Mesothelial cell of epicardium (in vitro differentiated cells): ENCODE results near the gene WDR7. TPM values are rescaled to one million over a fixed set of nuclear protein-coding genes. Genes with fewer than 3 reads are reported as not detected.

Source experiments
- DNase-seq, 2 experiments: peaks; one replicate each; pipeline ENCODE4 v3.0.0; 2021; ENCODE audit warnings: low spot score in 2 of 2; ENCODE audit not compliant: unreplicated experiment in 2 of 2
- H3K27ac Mint-ChIP-seq: 2 replicates; pipeline ENCODE4 v1.8.0; 2021; ENCODE audit warnings: mixed read lengths
- H3K27me3 Mint-ChIP-seq: 2 replicates; pipeline ENCODE4 v1.8.0; 2021; ENCODE audit warnings: low read depth, mixed read lengths
- H3K36me3 Mint-ChIP-seq: 2 replicates; pipeline ENCODE4 v1.8.0; 2021; ENCODE audit warnings: mixed read lengths
- H3K4me1 Mint-ChIP-seq: 2 replicates; pipeline ENCODE4 v1.8.0; 2021; ENCODE audit warnings: mixed read lengths
- H3K4me3 Mint-ChIP-seq: 2 replicates; pipeline ENCODE4 v1.8.0; 2021; ENCODE audit warnings: mild to moderate bottlenecking, moderate library complexity, mixed read lengths
- H3K9me3 Mint-ChIP-seq: 2 replicates; pipeline ENCODE4 v1.8.0; 2021; ENCODE audit warnings: mixed read lengths
- CTCF ChIP-seq: fragments of 200-600 bp; sonication (generic); IDR thresholded peaks from one replicate; pipeline ENCODE4 v1.5.0; 2021; ENCODE audit warnings: antibody characterized with exemption; ENCODE audit not compliant: unreplicated experiment
- total RNA-seq: library from RNA; stranded (reverse); gene quantifications from 3 replicates; pipeline ENCODE4 v1.2.1, GENCODE V29; 2021

Gene WDR7
- total RNA-seq, 1 donor from 2014 or later = 28.0 TPM

- Mint-ChIP-seq H3K27ac (no peak overlapping the region), H3K36me3 (peaks cover 24% of the 10 kb centered on the region), H3K4me3 (no peak overlapping the region), H3K9me3 (peaks cover 14% of the 10 kb centered on the region), H3K27me3 (no peaks in the 10 kb centered on the region), H3K4me1 (no peaks in the 10 kb centered on the region)
- TF ChIP-seq CTCF = no peak
- no peak for DNase-seq
These were observed 71.4 kb downstream of the WDR7 start for GRCh38 chr18:56722518-56722917.

GRCh38 chr18:56723068-56723467 is 71.9 kb downstream of the WDR7 start:
- TF ChIP-seq CTCF = no peak
- peaks cover 27% of the 10 kb centered on the region for H3K36me3 Mint-ChIP-seq
- H3K4me1 Mint-ChIP-seq = no peaks in the 10 kb centered on the region
- no peak overlapping the region for H3K27ac Mint-ChIP-seq
- peaks cover 14% of the 10 kb centered on the region for H3K9me3 Mint-ChIP-seq
- DNase-seq = no peak
- H3K4me3 Mint-ChIP-seq = no peak overlapping the region
- H3K27me3 Mint-ChIP-seq = no peaks in the 10 kb centered on the region

- H3K36me3 Mint-ChIP-seq = peaks cover 26% of the 10 kb centered on the region
- peaks cover 14% of the 10 kb centered on the region for H3K9me3 Mint-ChIP-seq
- DNase-seq = no peak
- no peak for TF ChIP-seq CTCF
- no peak overlapping the region for H3K27ac Mint-ChIP-seq
- H3K4me3 Mint-ChIP-seq = no peak overlapping the region
- H3K4me1 Mint-ChIP-seq = no peaks in the 10 kb centered on the region
- no peaks in the 10 kb centered on the region for H3K27me3 Mint-ChIP-seq
These were observed 72.5 kb downstream of the WDR7 start for GRCh38 chr18:56723706-56724105.

GRCh38 chr18:56726906-56727305 is 75.7 kb downstream of the WDR7 start:
- H3K9me3 Mint-ChIP-seq = peaks cover 14% of the 10 kb centered on the region
- no peaks in the 10 kb centered on the region for H3K27me3 Mint-ChIP-seq
- no peak overlapping the region for H3K4me3 Mint-ChIP-seq
- peaks cover 33% of the 10 kb centered on the region for H3K36me3 Mint-ChIP-seq
- H3K4me1 Mint-ChIP-seq = no peaks in the 10 kb centered on the region
- H3K27ac Mint-ChIP-seq = no peak overlapping the region
- no peak for TF ChIP-seq CTCF
- no peak for DNase-seq

- no peak overlapping the region for H3K4me3 Mint-ChIP-seq
- H3K4me1 Mint-ChIP-seq = no peaks in the 10 kb centered on the region
- peaks cover 14% of the 10 kb centered on the region for H3K9me3 Mint-ChIP-seq
- no peak overlapping the region for H3K27ac Mint-ChIP-seq
- no peak for TF ChIP-seq CTCF
- DNase-seq = no peak
- H3K36me3 Mint-ChIP-seq = peaks cover 33% of the 10 kb centered on the region
- H3K27me3 Mint-ChIP-seq = no peaks in the 10 kb centered on the region
These were observed 76.2 kb downstream of the WDR7 start for GRCh38 chr18:56727399-56727798.

GRCh38 chr18:56728741-56729140 is 77.6 kb downstream of the WDR7 start:
- peaks cover 1% of the 10 kb centered on the region for H3K9me3 Mint-ChIP-seq
- H3K4me1 Mint-ChIP-seq = no peaks in the 10 kb centered on the region
- no peaks in the 10 kb centered on the region for H3K27me3 Mint-ChIP-seq
- no peak for TF ChIP-seq CTCF
- H3K36me3 Mint-ChIP-seq = peaks cover 22% of the 10 kb centered on the region
- H3K4me3 Mint-ChIP-seq = no peak overlapping the region
- H3K27ac Mint-ChIP-seq = no peak overlapping the region
- no peak for DNase-seq
